Hematopoietic multipotent progenitor cell treated with erythropoietin and hydrocortisone succinate and interleukin-3 and kit ligand, for 17 days (in vitro differentiated cells): Measurements from ENCODE around the gene GFRA1.

ENCODE experiments used
- DNase-seq: peaks from one replicate; pipeline ENCODE4 v3.0.0-alpha.2; 2015; ENCODE audit warnings: low spot score

GFRA1 gene

DNA sequence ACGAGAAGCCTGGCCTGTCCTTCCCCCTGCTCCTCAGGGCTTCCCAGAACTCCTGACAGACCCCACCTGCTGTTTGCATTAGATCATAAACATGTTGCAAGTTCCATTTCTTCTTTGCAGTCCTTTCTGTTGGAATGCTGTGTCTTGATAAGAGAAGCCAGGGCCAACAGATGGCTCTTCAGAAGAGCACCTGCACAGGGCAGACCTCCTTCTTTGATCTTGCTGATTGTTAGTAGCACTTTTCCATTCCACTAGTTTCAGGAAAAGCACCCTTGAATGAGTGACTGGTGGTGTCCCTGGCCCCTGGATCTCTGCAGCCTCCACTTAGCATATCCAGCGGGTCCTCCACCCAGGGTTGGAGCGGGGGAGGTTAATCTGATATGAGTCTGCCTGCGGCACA lies 243.2 kb downstream of the GFRA1 start:
- DNase-seq, result no peak

DNA sequence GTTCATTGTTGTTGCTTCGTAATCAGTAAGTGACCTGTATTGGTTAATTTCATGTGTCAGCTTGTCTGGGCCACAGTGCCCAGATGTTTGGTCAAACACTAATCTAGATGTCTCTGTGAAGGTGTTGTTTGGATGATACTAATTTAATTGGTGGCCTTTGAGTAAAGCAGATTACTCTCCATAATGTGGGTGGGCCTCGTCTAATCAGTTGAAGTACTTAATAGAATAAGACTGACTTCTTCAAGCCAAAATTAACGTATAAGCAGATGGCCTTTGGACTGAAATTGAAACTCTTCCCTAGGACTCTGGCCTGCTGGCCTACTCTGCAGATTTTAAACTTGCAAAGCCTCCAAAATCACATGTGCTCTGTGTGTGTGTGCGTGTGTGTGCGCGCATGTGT lies 245.7 kb downstream of the GFRA1 start:
- no peak for DNase-seq

GRCh38 chr10:116026725-116027124 lies 246.3 kb downstream of the GFRA1 start:
- DNase-seq, result no peak

DNA sequence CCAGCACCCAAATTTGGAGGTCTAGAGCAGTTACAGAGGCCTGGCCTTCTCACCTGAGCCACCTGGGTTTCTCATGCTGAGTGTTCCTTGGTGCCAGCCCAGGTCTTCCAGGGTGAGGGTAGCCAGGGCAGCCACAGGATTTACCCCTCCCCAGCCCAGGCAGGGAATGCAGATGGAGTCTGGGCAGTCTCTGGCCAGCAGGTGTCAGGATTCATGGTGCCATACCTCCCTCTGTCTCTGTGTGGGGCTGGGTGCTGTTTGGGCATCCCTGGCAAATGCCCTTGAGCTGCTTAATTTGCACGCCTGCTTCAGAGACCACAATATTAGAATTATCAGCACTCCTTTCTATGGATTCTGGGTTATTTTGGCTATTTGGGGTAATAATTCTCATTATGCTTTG lies 246.7 kb downstream of the GFRA1 start:
- DNase-seq, result no peak

DNA sequence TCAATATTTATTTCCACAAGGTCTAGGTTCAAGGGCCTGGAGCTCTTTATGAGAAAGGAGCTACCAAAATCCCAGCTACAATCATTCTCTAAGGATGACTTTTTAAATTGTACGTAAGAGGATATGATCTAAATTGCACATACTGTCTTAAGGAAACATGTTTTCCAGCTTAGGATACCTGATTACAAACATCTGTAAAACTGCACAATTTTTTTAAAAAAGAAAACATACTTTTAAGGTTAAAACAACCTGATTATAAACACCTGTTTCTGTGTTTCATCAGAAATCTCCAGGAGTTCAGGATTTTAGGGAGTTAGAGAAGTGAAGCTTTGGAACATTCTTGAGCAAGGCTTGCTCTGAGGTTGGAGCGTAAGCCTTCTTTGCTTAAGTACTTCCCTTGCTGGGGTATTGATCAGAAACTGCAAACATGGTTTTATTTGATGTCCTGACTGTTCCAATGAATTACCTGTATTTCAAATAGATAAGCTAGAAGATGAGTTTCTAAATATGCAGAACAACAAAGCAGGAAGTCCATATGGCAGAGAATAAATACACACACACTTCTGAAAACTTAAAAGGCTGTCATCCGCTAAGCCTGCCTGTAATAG lies 248.6 kb downstream of the GFRA1 start:
- no peak for DNase-seq

DNA sequence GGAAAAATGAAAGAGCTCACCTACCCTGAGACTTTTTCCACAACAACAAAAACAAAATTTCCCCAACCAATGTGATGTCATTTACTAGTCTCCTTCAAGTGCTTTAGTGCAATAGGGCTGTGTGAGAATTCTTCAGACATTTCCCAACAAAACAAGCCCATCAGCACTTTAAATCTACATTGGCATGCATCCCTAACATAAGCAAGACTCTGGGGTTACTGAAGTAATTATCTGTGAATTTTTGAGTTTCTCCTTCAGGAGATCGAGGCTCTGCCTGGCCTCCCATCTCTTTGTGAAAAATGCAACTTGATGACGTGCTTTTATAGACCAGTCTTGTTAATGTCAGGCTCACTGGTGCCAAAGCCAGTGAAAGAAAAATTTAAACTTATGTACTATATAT lies 255.6 kb downstream of the GFRA1 start:
- DNase-seq, result no peak

GRCh38 chr10:116015583-116016333 lies 257.2 kb downstream of the GFRA1 start:
- no peak for DNase-seq

DNA sequence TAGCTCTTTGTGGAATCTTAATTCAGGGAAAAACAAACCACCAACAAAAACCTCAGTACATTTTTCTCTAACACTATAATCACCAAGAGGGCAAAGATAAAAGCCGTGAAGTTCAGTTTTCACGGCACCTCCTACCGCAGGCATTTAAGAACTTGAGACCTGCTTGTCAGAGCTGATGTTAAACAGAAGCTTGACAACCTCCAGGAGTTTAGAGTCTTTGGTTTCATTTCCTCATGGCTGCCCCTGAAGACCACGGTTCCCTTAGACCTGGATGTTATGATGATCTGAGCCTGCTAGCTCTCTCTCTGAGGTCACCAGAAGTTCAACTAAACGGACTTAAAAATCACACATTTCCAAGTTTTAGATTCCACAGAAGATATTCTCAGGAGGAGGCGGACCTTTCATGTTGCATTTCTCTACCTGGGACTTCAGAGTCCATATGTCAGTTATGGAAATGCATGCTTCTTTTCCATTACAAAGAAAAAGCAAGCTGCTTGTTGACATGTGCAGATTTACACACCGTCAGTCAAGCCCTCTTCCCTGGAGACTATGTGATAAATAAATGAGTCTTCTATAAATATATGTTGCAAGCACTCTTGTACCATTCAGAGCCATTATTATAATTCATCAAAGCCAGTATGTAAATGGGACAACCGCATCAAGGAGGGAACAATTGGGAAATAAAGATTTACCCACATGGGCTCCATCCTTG lies 258.0 kb downstream of the GFRA1 start:
- DNase-seq, result no peak

DNA sequence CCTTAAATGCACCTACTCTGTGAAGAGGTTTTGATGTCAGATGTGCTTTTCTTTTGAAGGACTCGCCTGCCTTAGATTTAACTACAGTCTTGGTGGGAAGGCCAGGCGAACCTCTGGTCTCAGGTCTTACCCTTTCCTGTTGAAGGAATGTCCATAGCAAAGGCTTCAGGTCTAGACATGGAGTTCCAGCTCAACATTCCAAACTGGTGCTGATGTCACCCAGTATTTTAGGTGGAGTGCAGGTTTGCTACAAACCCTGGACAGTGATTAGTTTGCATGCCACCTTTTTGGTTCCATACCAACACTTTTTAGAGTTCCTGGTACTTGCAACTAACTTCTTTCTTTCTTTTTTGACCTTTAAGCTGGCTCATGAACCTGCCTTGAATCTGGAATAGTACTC lies 258.7 kb downstream of the GFRA1 start:
- no peak for DNase-seq

DNA sequence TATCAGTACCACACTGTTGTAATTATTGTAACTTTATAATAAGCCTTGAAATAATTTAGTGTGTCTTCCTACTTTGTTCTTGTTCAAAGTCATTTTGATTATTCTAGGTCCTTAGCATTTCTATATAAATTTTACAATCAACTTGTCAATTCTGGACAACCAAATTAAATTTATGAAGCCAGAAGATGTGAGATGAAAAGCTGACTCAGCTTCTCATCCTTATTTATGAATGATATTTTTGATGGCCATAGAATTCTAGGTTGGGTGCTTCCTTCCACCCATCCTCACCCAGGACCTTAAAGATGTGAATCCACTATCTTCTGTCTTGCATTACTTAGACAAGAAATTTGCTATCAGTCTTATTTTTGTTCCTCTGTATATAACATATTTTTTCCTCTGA lies 261.1 kb downstream of the GFRA1 start:
- DNase-seq, result no peak

GRCh38 chr10:116007256-116007891 lies 265.6 kb downstream of the GFRA1 start:
- no peak for DNase-seq
